ENCODE data around the gene YES1. TPM values are rescaled to one million over a fixed set of nuclear protein-coding genes. Genes with fewer than 3 reads are reported as not detected.

YES1 gene
- total and polyA plus RNA-seq, 5 donors from 2014 or later = 0.23 to 4.1 (median 1.5) TPM

- peaks cover 0 to 6% (median 0%) of the 10 kb centered on the region in 4 donors for H3K4me1 Mint-ChIP-seq
These were observed 29.8 kb upstream of the YES1 start for GRCh38 chr18:841647-842370.

GRCh38 chr18:840516-840915 is 28.5 kb upstream of the YES1 start:
- Mint-ChIP-seq H3K9me3 (peaks cover 0 to 2% (median 0%) of the 10 kb centered on the region in 7 donors), H3K27ac (no peak overlapping the region), H3K36me3 (no peaks in the 10 kb centered on the region), H3K4me3 (no peak overlapping the region), H3K27me3 (peaks cover 35% of the 10 kb centered on the region), H3K4me1 (peaks cover 0 to 6% (median 2%) of the 10 kb centered on the region in 4 donors)
- H3K9me3 ChIP-seq (ENCODE audit: control insufficient read depth in 2 of 2, low read length in 2 of 2) = no peaks in the 10 kb centered on the region
- no peak for ATAC-seq (ENCODE audit: low read depth in 2 of 2)
- H3K4me1 ChIP-seq (ENCODE audit: control insufficient read depth, insufficient read depth, low read length, poor library complexity, severe bottlenecking) = no peaks in the 10 kb centered on the region
- H3K4me3 ChIP-seq (ENCODE audit: low read depth, low read length) = no peak overlapping the region
- H3K27ac ChIP-seq (ENCODE audit: insufficient read depth, low read length, poor library complexity, severe bottlenecking) = no peak overlapping the region
- H3K36me3 ChIP-seq (ENCODE audit: control insufficient read depth, insufficient read depth, low read length) = no peaks in the 10 kb centered on the region
- DNase-seq = no peak
- H3K27me3 ChIP-seq (ENCODE audit: control insufficient read depth, insufficient read depth, low read length) = peaks cover 1% of the 10 kb centered on the region

More at GRCh38 chr18:841647-842370, 29.8 kb upstream of the YES1 start:
- Mint-ChIP-seq H3K27ac (peak overlapping the region in 1 of 3 donors; percentile 9), H3K27me3 (peaks cover 28% of the 10 kb centered on the region), H3K36me3 (no peaks in the 10 kb centered on the region), H3K4me3 (no peak overlapping the region), H3K9me3 (peaks cover 0 to 2% (median 0%) of the 10 kb centered on the region in 7 donors)
- H3K4me1 ChIP-seq (ENCODE audit: control insufficient read depth, insufficient read depth, low read length, poor library complexity, severe bottlenecking) = no peaks in the 10 kb centered on the region
- H3K4me3 ChIP-seq (ENCODE audit: low read depth, low read length) = no peak overlapping the region
- H3K9me3 ChIP-seq (ENCODE audit: control insufficient read depth in 2 of 2, low read length in 2 of 2) = no peaks in the 10 kb centered on the region
- H3K27ac ChIP-seq (ENCODE audit: insufficient read depth, low read length, poor library complexity, severe bottlenecking) = no peak overlapping the region
- ATAC-seq (ENCODE audit: low read depth in 2 of 2) = no peak
- no peaks in the 10 kb centered on the region for H3K36me3 ChIP-seq (ENCODE audit: control insufficient read depth, insufficient read depth, low read length)
- DNase-seq = no peak
- peaks cover 1% of the 10 kb centered on the region for H3K27me3 ChIP-seq (ENCODE audit: control insufficient read depth, insufficient read depth, low read length)

DNA sequence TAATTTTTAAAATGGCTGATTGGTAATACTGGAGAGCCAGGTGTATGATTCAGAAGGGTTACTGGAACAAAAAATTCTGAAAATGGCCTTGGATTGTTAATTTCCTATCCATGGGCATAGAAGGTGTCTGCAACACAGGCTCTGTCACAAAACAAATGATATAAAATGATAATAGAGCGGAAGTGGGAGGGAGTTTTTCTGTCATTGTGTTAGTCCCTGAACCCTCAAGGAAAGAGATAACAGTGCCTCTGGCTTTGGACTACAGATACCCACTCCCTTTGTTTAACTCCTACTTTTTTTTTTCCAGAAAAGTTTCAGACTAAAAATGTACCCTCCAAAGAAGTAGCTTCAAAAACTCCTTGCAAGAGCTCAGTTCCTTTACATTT is 28.0 kb upstream of the YES1 start:
- no peak for DNase-seq
- Mint-ChIP-seq H3K9me3 (peaks cover 0 to 2% (median 0%) of the 10 kb centered on the region in 7 donors), H3K27me3 (peaks cover 35% of the 10 kb centered on the region)

DNA sequence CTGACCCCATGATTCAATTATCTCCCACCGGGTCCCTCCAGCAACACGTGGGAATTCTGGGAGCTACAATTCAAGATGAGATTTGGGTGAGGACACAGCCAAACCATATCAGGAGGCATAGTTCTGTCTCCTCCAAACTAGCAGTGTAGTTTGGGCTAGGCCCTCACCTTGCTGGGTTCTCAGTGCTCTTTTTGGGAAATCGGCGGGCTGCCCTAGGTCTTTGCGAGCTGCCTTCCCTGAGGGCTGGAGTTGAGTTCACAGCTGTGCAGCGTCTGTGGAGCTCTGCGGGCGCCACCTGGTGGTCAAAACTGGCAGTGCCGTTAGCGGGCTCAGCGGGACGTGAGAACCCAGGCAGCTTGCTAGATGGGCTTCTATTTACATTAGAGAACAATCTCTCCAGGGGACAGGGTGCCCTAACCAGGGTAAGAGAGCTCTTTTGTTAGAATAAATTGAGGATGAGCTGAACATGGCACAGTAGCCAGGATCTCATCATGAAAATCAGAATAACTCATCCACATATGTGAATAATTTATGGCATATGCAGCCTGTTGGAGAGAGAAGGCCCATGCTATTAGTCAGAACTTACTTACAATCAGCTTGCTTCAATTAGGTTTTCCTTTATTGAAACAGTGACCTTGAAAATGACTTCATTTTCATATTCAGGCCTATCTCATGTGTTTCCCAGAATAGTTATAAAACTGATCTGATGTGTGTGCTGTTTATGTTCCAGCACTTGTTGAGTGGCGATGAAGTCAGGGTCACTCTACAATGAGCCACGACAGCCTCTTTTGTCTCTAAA is 27.4 kb upstream of the YES1 start:
- H3K4me3 Mint-ChIP-seq = no peak overlapping the region
- H3K9me3 Mint-ChIP-seq = peaks cover 0 to 2% (median 0%) of the 10 kb centered on the region in 7 donors
- H3K4me1 Mint-ChIP-seq = peaks cover 0 to 6% (median 2%) of the 10 kb centered on the region in 4 donors
- peaks cover 35% of the 10 kb centered on the region for H3K27me3 Mint-ChIP-seq
- H3K27me3 ChIP-seq (ENCODE audit: control insufficient read depth, insufficient read depth, low read length) = peaks cover 1% of the 10 kb centered on the region
- no peaks in the 10 kb centered on the region for H3K9me3 ChIP-seq (ENCODE audit: control insufficient read depth in 2 of 2, low read length in 2 of 2)
- DNase-seq (peak; percentile 72 to 85 (median 77)), ATAC-seq (ENCODE audit: low read depth in 2 of 2) (peak; percentile 91 to 93)
- H3K36me3 Mint-ChIP-seq = no peaks in the 10 kb centered on the region
- H3K36me3 ChIP-seq (ENCODE audit: control insufficient read depth, insufficient read depth, low read length) = no peaks in the 10 kb centered on the region
- no peak overlapping the region for H3K4me3 ChIP-seq (ENCODE audit: low read depth, low read length)
- no peak overlapping the region for H3K27ac Mint-ChIP-seq
- no peak overlapping the region for H3K27ac ChIP-seq (ENCODE audit: insufficient read depth, low read length, poor library complexity, severe bottlenecking)
- H3K4me1 ChIP-seq (ENCODE audit: control insufficient read depth, insufficient read depth, low read length, poor library complexity, severe bottlenecking) = no peaks in the 10 kb centered on the region

More for the DNA sequence above, 28.0 kb upstream of the YES1 start:
- Histone ChIP-seq H3K4me3 (ENCODE audit: low read depth, low read length) (no peak overlapping the region), H3K27me3 (ENCODE audit: control insufficient read depth, insufficient read depth, low read length) (peaks cover 1% of the 10 kb centered on the region), H3K9me3 (ENCODE audit: control insufficient read depth in 2 of 2, low read length in 2 of 2) (no peaks in the 10 kb centered on the region), H3K36me3 (ENCODE audit: control insufficient read depth, insufficient read depth, low read length) (no peaks in the 10 kb centered on the region), H3K27ac (ENCODE audit: insufficient read depth, low read length, poor library complexity, severe bottlenecking) (no peak overlapping the region), H3K4me1 (ENCODE audit: control insufficient read depth, insufficient read depth, low read length, poor library complexity, severe bottlenecking) (no peaks in the 10 kb centered on the region)
- Mint-ChIP-seq H3K36me3 (no peaks in the 10 kb centered on the region), H3K27ac (no peak overlapping the region), H3K4me1 (peaks cover 0 to 6% (median 2%) of the 10 kb centered on the region in 4 donors), H3K4me3 (no peak overlapping the region)
- ATAC-seq (ENCODE audit: low read depth in 2 of 2) = no peak

GRCh38 chr18:837922-838321 is 25.9 kb upstream of the YES1 start:
- no peak for ATAC-seq (ENCODE audit: low read depth in 2 of 2)
- no peak for DNase-seq
- Histone ChIP-seq H3K4me3 (ENCODE audit: low read depth, low read length) (no peak overlapping the region), H3K27ac (ENCODE audit: insufficient read depth, low read length, poor library complexity, severe bottlenecking) (no peak overlapping the region), H3K27me3 (ENCODE audit: control insufficient read depth, insufficient read depth, low read length) (peaks cover 1% of the 10 kb centered on the region), H3K4me1 (ENCODE audit: control insufficient read depth, insufficient read depth, low read length, poor library complexity, severe bottlenecking) (no peaks in the 10 kb centered on the region), H3K36me3 (ENCODE audit: control insufficient read depth, insufficient read depth, low read length) (no peaks in the 10 kb centered on the region), H3K9me3 (ENCODE audit: control insufficient read depth in 2 of 2, low read length in 2 of 2) (no peaks in the 10 kb centered on the region)
- Mint-ChIP-seq H3K4me1 (peaks cover 0 to 6% (median 2%) of the 10 kb centered on the region in 4 donors), H3K36me3 (no peaks in the 10 kb centered on the region), H3K27ac (no peak overlapping the region), H3K4me3 (peak overlapping the region in 1 of 4 donors; percentile 55), H3K27me3 (peaks cover 35% of the 10 kb centered on the region), H3K9me3 (peaks cover 0 to 5% (median 0%) of the 10 kb centered on the region in 7 donors)

DNA sequence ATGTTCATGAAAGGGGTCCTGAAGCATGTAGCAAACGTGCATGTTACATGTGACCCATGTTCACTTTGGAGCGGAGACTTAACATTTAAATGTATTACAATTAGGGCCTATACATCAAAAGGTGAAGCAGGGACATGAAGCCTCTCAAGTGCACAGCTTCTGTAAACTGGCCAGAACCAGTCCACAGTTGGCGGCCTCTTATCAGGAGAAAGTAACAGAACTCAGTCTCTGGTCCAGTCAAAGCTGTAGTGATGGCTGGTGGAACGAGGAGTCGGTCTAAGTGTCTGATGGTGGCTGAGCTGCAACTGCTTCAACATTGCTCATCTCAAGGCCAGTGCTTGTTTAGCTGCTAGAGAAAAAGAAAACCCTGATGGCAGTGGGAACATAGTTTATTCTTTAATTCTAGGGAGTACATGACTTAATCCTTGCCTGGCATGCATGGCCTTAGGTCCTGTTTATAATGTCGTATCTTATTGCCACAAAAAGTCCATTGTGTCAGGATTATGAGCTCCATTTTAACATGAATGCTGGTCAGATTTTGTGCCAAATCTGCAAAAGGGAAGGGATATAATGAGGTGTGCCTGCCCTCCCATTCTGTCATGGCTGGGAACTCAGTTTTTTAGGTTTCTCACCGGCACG is 22.2 kb upstream of the YES1 start:
- H3K36me3 Mint-ChIP-seq = no peaks in the 10 kb centered on the region
- H3K27me3 Mint-ChIP-seq = peaks cover 16% of the 10 kb centered on the region
- H3K4me3 ChIP-seq (ENCODE audit: low read depth, low read length) = no peak overlapping the region
- DNase-seq (no peak), ATAC-seq (ENCODE audit: low read depth in 2 of 2) (no peak)
- H3K9me3 Mint-ChIP-seq = peaks cover 0 to 5% (median 0%) of the 10 kb centered on the region in 7 donors
- no peak overlapping the region for H3K27ac Mint-ChIP-seq
- peaks cover 17% of the 10 kb centered on the region for H3K4me1 ChIP-seq (ENCODE audit: control insufficient read depth, insufficient read depth, low read length, poor library complexity, severe bottlenecking)
- no peaks in the 10 kb centered on the region for H3K9me3 ChIP-seq (ENCODE audit: control insufficient read depth in 2 of 2, low read length in 2 of 2)
- H3K27me3 ChIP-seq (ENCODE audit: control insufficient read depth, insufficient read depth, low read length) = no peaks in the 10 kb centered on the region
- H3K36me3 ChIP-seq (ENCODE audit: control insufficient read depth, insufficient read depth, low read length) = no peaks in the 10 kb centered on the region
- H3K27ac ChIP-seq (ENCODE audit: insufficient read depth, low read length, poor library complexity, severe bottlenecking) = no peak overlapping the region
- peaks cover 8 to 28% (median 14%) of the 10 kb centered on the region in 4 donors for H3K4me1 Mint-ChIP-seq
- H3K4me3 Mint-ChIP-seq = no peak overlapping the region

GRCh38 chr18:833197-833596 is 21.2 kb upstream of the YES1 start:
- H3K4me3 ChIP-seq (ENCODE audit: low read depth, low read length) = no peak overlapping the region
- no peak for DNase-seq
- peaks cover 16% of the 10 kb centered on the region for H3K27me3 Mint-ChIP-seq
- no peaks in the 10 kb centered on the region for H3K36me3 Mint-ChIP-seq
- no peak for ATAC-seq (ENCODE audit: low read depth in 2 of 2)
- H3K27me3 ChIP-seq (ENCODE audit: control insufficient read depth, insufficient read depth, low read length) = no peaks in the 10 kb centered on the region
- H3K27ac ChIP-seq (ENCODE audit: insufficient read depth, low read length, poor library complexity, severe bottlenecking) = no peak overlapping the region
- H3K4me3 Mint-ChIP-seq = no peak overlapping the region
- peaks cover 17% of the 10 kb centered on the region for H3K4me1 ChIP-seq (ENCODE audit: control insufficient read depth, insufficient read depth, low read length, poor library complexity, severe bottlenecking)
- peaks cover 0 to 5% (median 0%) of the 10 kb centered on the region in 7 donors for H3K9me3 Mint-ChIP-seq
- peaks cover 8 to 25% (median 14%) of the 10 kb centered on the region in 4 donors for H3K4me1 Mint-ChIP-seq
- no peaks in the 10 kb centered on the region for H3K9me3 ChIP-seq (ENCODE audit: control insufficient read depth in 2 of 2, low read length in 2 of 2)
- no peaks in the 10 kb centered on the region for H3K36me3 ChIP-seq (ENCODE audit: control insufficient read depth, insufficient read depth, low read length)
- H3K27ac Mint-ChIP-seq = no peak overlapping the region
